Measurements from ENCODE around the gene FHIT.
"Not testable (repeated sequence)": the region's sequence is repeated elsewhere in the genome, so short reads cannot be mapped to it uniquely, and the experiment has no call there.

FHIT gene

GRCh38 chr3:60989626-60990441, 261.4 kb downstream of the FHIT start:
- DNase-seq (ENCODE audit: low spot score), result no peak

- DNase-seq (ENCODE audit: low spot score), result not testable (repeated sequence)
Observed at GRCh38 chr3:60987191-60987590, 264.1 kb downstream of the FHIT start.

GRCh38 chr3:60986552-60986951, 264.7 kb downstream of the FHIT start:
- DNase-seq (ENCODE audit: low spot score), result no peak

GRCh38 chr3:60983906-60984305, 267.3 kb downstream of the FHIT start:
- no peak for DNase-seq (ENCODE audit: low spot score)

GRCh38 chr3:60980342-60980692, 270.9 kb downstream of the FHIT start:
- no peak for DNase-seq (ENCODE audit: low spot score)

- DNase-seq (ENCODE audit: low spot score), result no peak
Observed at GRCh38 chr3:60979461-60980341, 271.6 kb downstream of the FHIT start.

- DNase-seq (ENCODE audit: low spot score), result no peak
Observed at GRCh38 chr3:60973321-60973720, 277.9 kb downstream of the FHIT start.

GRCh38 chr3:60972599-60972998, 278.7 kb downstream of the FHIT start:
- DNase-seq (ENCODE audit: low spot score), result no peak

- no peak for DNase-seq (ENCODE audit: low spot score)
Observed at GRCh38 chr3:60970850-60971249, 280.4 kb downstream of the FHIT start.

GRCh38 chr3:60967141-60967540, 284.1 kb downstream of the FHIT start:
- DNase-seq (ENCODE audit: low spot score), result no peak

- no peak for DNase-seq (ENCODE audit: low spot score)
Observed at GRCh38 chr3:60957541-60957940, 293.7 kb downstream of the FHIT start.

GRCh38 chr3:60956729-60957128, 294.5 kb downstream of the FHIT start:
- DNase-seq (ENCODE audit: low spot score), result no peak

- no peak for DNase-seq (ENCODE audit: low spot score)
Observed at GRCh38 chr3:60955034-60955433, 296.2 kb downstream of the FHIT start.

GRCh38 chr3:60954048-60954447, 297.2 kb downstream of the FHIT start:
- no peak for DNase-seq (ENCODE audit: low spot score)

GRCh38 chr3:60953351-60953750, 297.9 kb downstream of the FHIT start:
- no peak for DNase-seq (ENCODE audit: low spot score)

- no peak for DNase-seq (ENCODE audit: low spot score)
Observed at GRCh38 chr3:60952055-60952454, 299.2 kb downstream of the FHIT start.

GRCh38 chr3:60949146-60949545, 302.1 kb downstream of the FHIT start:
- no peak for DNase-seq (ENCODE audit: low spot score)

- no peak for DNase-seq (ENCODE audit: low spot score)
Observed at GRCh38 chr3:60948488-60948887, 302.8 kb downstream of the FHIT start.

GRCh38 chr3:60935709-60936108, 315.5 kb downstream of the FHIT start:
- DNase-seq (ENCODE audit: low spot score), result no peak

- DNase-seq (ENCODE audit: low spot score), result no peak
Observed at GRCh38 chr3:60933824-60934223, 317.4 kb downstream of the FHIT start.

- DNase-seq (ENCODE audit: low spot score), result no peak
Observed at GRCh38 chr3:60932643-60933042, 318.6 kb downstream of the FHIT start.

- DNase-seq (ENCODE audit: low spot score), result no peak
Observed at GRCh38 chr3:60932170-60932569, 319.1 kb downstream of the FHIT start.

GRCh38 chr3:60931452-60931851, 319.8 kb downstream of the FHIT start:
- no peak for DNase-seq (ENCODE audit: low spot score)

Measured in globus pallidus (tissue), 1 donor.